ENCODE results near the gene LRRC8C.

GRCh38 chr1:89719502-89720306, 86.8 kb downstream of the LRRC8C start:
- no peak for TF ChIP-seq CTCF (IDR thresholded peaks at IDR 0.05)
- no peak for TF ChIP-seq POLR2A (IDR thresholded peaks at IDR 0.05)

All from right lobe of liver (tissue), 4 donors.